MM.1S (cell line): ENCODE results near the gene MIOX.
A peak's percentile ranks its signal among the peaks of the same experiment; 100 is the strongest.

ENCODE experiments used
- DNase-seq: peaks from one replicate; pipeline ENCODE4 v3.0.0-alpha.2; 2015
- H2AFZ ChIP-seq: fragments of 300-600 bp; sonication (generic); 2 replicates; pipeline ENCODE4 v1.6.0; 2016; ENCODE audit warnings: antibody characterized with exemption, low read length
- H3F3A ChIP-seq: fragments of 300-600 bp; sonication (generic); 2 replicates; pipeline ENCODE4 v1.6.1; 2016; ENCODE audit warnings: mild to moderate bottlenecking, antibody characterized with exemption, low read length, moderate library complexity, mixed read lengths; ENCODE audit not compliant: insufficient read depth
- H3K27ac ChIP-seq: fragments of 300-600 bp; sonication (generic); 2 replicates; pipeline ENCODE4 v1.5.1; 2016; ENCODE audit warnings: mild to moderate bottlenecking, low read length
- H3K27me3 ChIP-seq: fragments of 300-600 bp; sonication (generic); replicated peaks from 2 replicates; pipeline ENCODE4 v1.6.0; 2016; ENCODE audit warnings: low read length; ENCODE audit not compliant: insufficient read depth
- H3K36me3 ChIP-seq: fragments of 300-600 bp; sonication (generic); replicated peaks from 2 replicates; pipeline ENCODE4 v1.6.1; 2016; ENCODE audit warnings: mild to moderate bottlenecking, low read length, mixed read lengths; ENCODE audit not compliant: insufficient read depth
- H3K4me1 ChIP-seq: fragments of 300-600 bp; sonication (generic); 2 replicates; pipeline ENCODE4 v1.6.1; 2016; ENCODE audit warnings: low read length, mixed read lengths
- H3K4me2 ChIP-seq: fragments of 300-600 bp; sonication (generic); 2 replicates; pipeline ENCODE4 v1.6.0; 2016; ENCODE audit warnings: low read depth, low read length
- H3K4me3 ChIP-seq: fragments of 300-600 bp; sonication (generic); 2 replicates; pipeline ENCODE4 v1.5.1; 2016; ENCODE audit warnings: low read length, mixed read lengths
- H3K79me2 ChIP-seq: fragments of 300-600 bp; sonication (generic); 2 replicates; pipeline ENCODE4 v1.6.1; 2016; ENCODE audit warnings: mixed run types, low read length, mixed read lengths
- H3K9ac ChIP-seq: fragments of 300-600 bp; sonication (generic); 2 replicates; pipeline ENCODE4 v1.6.1; 2016; ENCODE audit warnings: low read length, mixed read lengths
- H3K9me2 ChIP-seq: fragments of 300-600 bp; sonication (generic); replicated peaks from 2 replicates; pipeline ENCODE4 v1.6.1; 2016; ENCODE audit warnings: mild to moderate bottlenecking, low read length, mixed read lengths; ENCODE audit not compliant: insufficient read depth
- H3K9me3 ChIP-seq: fragments of 300-600 bp; sonication (generic); replicated peaks from 2 replicates; pipeline ENCODE4 v1.6.1; 2016; ENCODE audit warnings: mild to moderate bottlenecking, low read length, mixed read lengths; ENCODE audit not compliant: insufficient read depth
- H4K20me1 ChIP-seq: fragments of 300-600 bp; sonication (generic); 2 replicates; pipeline ENCODE4 v1.6.1; 2016; ENCODE audit warnings: mild to moderate bottlenecking, low read length, moderate library complexity, mixed read lengths; ENCODE audit not compliant: insufficient read depth
- EZH2 ChIP-seq: fragments of 300-600 bp; sonication (generic); optimal IDR thresholded peaks from 2 replicates; pipeline ENCODE3; 2017; ENCODE audit warnings: low read depth, mild to moderate bottlenecking, antibody characterized with exemption, low read length, mixed read lengths
- EZH2phosphoT487 ChIP-seq: fragments of 300-600 bp; sonication (generic); IDR thresholded peaks from 2 replicates; pipeline ENCODE4 v1.6.1; 2018; ENCODE audit warnings: antibody characterized with exemption, low read length
- TF ChIP-seq, protein P1 (sequence below): fragments of 300-600 bp; sonication (generic); IDR thresholded peaks from 2 replicates; pipeline ENCODE4 v1.5.1; 2016; ENCODE audit warnings: antibody characterized with exemption, low read length, mixed read lengths

Gene MIOX

GRCh38 chr22:50471962-50472361, 14.7 kb upstream of the MIOX start:
- peaks cover 4% of the 10 kb centered on the region; the same call in 1 of the 2 replicates for H4K20me1 ChIP-seq
- DNase-seq: no peak
- H3K9me3 ChIP-seq: no peaks in the 10 kb centered on the region
- no peaks in the 10 kb centered on the region for H3K36me3 ChIP-seq
- H2AFZ ChIP-seq: no peak overlapping the region
- H3K27me3 ChIP-seq: no peaks in the 10 kb centered on the region
- H3K27ac ChIP-seq: peak overlapping the region; percentile 88; the same call in 1 of the 2 replicates
- peaks cover 23% of the 10 kb centered on the region for H3F3A ChIP-seq
- peak overlapping the region; percentile 78; the same call in 1 of the 2 replicates for H3K4me2 ChIP-seq
- TF ChIP-seq EZH2phosphoT487: no peak
- TF ChIP-seq, protein P1, sequence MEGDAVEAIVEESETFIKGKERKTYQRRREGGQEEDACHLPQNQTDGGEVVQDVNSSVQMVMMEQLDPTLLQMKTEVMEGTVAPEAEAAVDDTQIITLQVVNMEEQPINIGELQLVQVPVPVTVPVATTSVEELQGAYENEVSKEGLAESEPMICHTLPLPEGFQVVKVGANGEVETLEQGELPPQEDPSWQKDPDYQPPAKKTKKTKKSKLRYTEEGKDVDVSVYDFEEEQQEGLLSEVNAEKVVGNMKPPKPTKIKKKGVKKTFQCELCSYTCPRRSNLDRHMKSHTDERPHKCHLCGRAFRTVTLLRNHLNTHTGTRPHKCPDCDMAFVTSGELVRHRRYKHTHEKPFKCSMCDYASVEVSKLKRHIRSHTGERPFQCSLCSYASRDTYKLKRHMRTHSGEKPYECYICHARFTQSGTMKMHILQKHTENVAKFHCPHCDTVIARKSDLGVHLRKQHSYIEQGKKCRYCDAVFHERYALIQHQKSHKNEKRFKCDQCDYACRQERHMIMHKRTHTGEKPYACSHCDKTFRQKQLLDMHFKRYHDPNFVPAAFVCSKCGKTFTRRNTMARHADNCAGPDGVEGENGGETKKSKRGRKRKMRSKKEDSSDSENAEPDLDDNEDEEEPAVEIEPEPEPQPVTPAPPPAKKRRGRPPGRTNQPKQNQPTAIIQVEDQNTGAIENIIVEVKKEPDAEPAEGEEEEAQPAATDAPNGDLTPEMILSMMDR: no peak
- H3K9ac ChIP-seq: no peak overlapping the region
- peaks cover 75% of the 10 kb centered on the region for H3K79me2 ChIP-seq
- H3K9me2 ChIP-seq: no peaks in the 10 kb centered on the region
- peaks cover 51% of the 10 kb centered on the region for H3K4me1 ChIP-seq
- no peak overlapping the region for H3K4me3 ChIP-seq

DNA sequence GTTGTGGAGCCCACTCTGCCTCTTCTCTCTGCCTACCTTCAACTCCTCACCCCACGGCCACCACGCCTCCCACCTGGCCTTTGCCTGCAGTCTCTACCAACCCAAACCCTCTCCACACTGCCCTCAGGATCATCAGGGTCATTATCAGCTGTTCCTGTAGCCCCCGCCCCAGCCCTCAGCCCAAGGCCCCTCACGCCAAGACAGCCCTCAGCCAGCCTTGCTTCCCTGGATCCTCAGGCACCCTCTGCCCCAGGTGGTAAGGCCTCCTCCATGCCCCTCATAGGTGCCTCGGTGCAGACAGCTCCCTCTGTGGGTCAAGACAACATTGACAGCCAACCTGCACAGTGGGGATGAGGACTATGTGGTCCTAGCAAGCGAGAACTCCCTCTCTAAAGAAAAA, 13.6 kb upstream of the MIOX start:
- H3K9me2 ChIP-seq: no peaks in the 10 kb centered on the region
- no peak overlapping the region for H2AFZ ChIP-seq
- H3K27me3 ChIP-seq: no peaks in the 10 kb centered on the region
- peak overlapping the region; percentile 88 for H3K4me2 ChIP-seq
- peaks cover 66% of the 10 kb centered on the region for H3K79me2 ChIP-seq
- peak overlapping the region; percentile 92 for H3K4me3 ChIP-seq
- H3F3A ChIP-seq: peaks cover 23% of the 10 kb centered on the region
- TF ChIP-seq EZH2phosphoT487: no peak
- no peak for TF ChIP-seq EZH2
- TF ChIP-seq, protein P1: peak; percentile 63
- H3K36me3 ChIP-seq: no peaks in the 10 kb centered on the region
- peak overlapping the region; percentile 68; the same call in 1 of the 2 replicates for H3K9ac ChIP-seq
- DNase-seq: peak; percentile 51
- no peak overlapping the region for H3K27ac ChIP-seq
- H4K20me1 ChIP-seq: peaks cover 4% of the 10 kb centered on the region; the same call in 1 of the 2 replicates
- H3K4me1 ChIP-seq: peaks cover 51% of the 10 kb centered on the region
- no peaks in the 10 kb centered on the region for H3K9me3 ChIP-seq

DNA sequence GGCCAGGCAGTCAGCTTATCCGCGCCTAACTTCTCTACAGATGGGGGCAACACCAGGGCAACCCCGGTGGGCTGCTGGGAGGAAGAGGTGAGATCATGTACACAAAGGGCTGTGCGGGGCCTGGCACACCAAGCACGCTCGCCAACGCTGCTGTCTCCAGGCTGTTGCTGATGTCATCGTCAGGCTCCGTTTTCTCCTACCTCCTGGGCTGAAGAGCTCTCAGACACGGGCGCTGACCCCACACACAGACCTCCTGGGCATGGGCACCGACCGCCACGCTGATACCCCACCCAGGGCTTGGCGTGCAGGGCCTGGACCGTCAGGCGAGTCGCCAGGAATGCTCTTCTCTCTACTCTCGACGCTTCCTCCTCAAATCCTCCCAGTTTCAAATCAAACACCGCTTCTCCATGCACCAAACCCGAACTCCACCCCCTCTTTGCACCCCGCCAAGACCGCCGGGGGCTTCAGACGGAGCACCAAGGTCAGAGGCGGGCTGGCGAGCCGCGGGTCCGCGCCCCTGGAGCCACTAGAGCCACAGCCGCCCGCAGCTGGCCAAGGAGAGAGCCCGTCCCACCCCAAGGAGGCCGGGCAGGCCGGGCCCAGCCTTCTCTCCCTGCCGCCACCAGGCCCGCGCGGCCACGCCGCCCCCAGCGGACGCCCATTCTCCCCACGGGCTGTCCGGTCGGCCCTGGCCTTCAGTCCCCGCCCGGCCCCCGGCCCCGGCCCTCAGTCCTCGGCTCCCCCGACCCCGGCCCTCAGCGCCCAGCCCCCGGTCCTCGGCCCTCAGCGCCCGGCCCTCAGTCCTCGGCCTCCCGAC, 12.6 kb upstream of the MIOX start:
- Histone ChIP-seq H3K36me3 (no peaks in the 10 kb centered on the region), H3K9ac (peak overlapping the region; percentile 68; the same call in 1 of the 2 replicates), H3K27me3 (peaks cover 5% of the 10 kb centered on the region; the same call in 1 of the 2 replicates), H3K4me2 (peak overlapping the region; percentile 88), H2AFZ (no peak overlapping the region), H3K9me3 (no peaks in the 10 kb centered on the region), H3K9me2 (no peaks in the 10 kb centered on the region), H3K27ac (peak overlapping the region; percentile 16; the same call in 1 of the 2 replicates), H4K20me1 (peaks cover 4% of the 10 kb centered on the region; the same call in 1 of the 2 replicates), H3K4me3 (peak overlapping the region; percentile 92), H3K79me2 (peaks cover 56% of the 10 kb centered on the region), H3K4me1 (peaks cover 48% of the 10 kb centered on the region), H3F3A (peaks cover 21% of the 10 kb centered on the region)
- DNase-seq: no peak
- no peak for TF ChIP-seq EZH2phosphoT487
- TF ChIP-seq, protein P1: no peak
- TF ChIP-seq EZH2: no peak
